ENCODE results near the gene MAGED4.

GRCh38 chrX:52213276-52213675 lies 28.6 kb downstream of the MAGED4 start:
- TF ChIP-seq SP1 (CRISPR knock-in tag; conservative IDR thresholded peaks at IDR 0.05) (no peak), ATF6 (CRISPR knock-in tag; IDR thresholded peaks at IDR 0.05) (no peak), ETV6 (CRISPR knock-in tag; IDR thresholded peaks at IDR 0.05) (no peak), MAX (CRISPR knock-in tag; IDR thresholded peaks at IDR 0.05) (no peak), ZNF263 (CRISPR knock-in tag; IDR thresholded peaks at IDR 0.05; ENCODE audit: low read depth) (no peak)

All from WTC11 (cell line).